Measurements from ENCODE around the gene CNNM3.

DNA sequence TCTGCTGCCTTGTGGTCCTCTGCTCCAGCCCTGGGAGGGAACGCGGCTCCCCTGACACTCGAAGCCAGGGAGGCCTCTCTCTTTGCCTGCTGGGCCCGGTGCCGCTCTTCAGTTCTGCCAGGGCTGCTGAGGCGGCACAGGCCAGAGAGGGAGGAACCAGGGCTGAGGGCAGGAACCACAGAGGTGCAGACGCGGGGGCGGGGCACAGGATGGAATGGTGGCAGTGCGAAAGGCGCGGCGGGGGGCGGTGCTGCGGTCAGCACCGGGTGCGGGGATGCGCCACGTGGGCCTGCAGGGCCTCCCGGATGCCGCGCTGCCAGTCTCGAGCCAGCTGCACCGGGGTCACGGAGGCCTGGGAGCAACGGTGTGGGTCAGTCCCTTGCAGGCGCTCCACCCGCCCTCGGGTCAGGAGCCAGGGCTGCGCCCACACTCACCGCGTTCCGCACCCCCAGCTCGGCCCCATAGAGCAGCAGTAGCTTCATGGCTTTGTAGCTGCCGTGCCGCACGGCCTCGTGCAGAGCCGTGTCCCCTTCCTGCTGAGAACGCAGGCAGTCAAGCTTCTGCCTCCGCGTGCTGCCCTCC, 23.3 kb downstream of the CNNM3 start:
- no peak for TF ChIP-seq POU2F2 (IDR thresholded peaks at IDR 0.05; ENCODE audit: low read depth, low read length)
- no peak for TF ChIP-seq POLR2AphosphoS5 (IDR thresholded peaks at IDR 0.05; ENCODE audit: low read depth, low read length)
